HG03066 (cell line): ENCODE data around the gene RNU5D-1.
"Not testable (repeated sequence)": the region's sequence is repeated elsewhere in the genome, so short reads cannot be mapped to it uniquely, and the experiment has no call there.

Source experiments
- ATAC-seq: cut with Tn5 transposase; IDR thresholded peaks from one replicate; pipeline ENCODE4 v1.9.1; 2021; ENCODE audit warnings: low read depth; ENCODE audit not compliant: unreplicated experiment

RNU5D-1 gene

GRCh38 chr1:44705470-44705869 lies 25.5 kb downstream of the RNU5D-1 start:
- ATAC-seq: no peak

DNA sequence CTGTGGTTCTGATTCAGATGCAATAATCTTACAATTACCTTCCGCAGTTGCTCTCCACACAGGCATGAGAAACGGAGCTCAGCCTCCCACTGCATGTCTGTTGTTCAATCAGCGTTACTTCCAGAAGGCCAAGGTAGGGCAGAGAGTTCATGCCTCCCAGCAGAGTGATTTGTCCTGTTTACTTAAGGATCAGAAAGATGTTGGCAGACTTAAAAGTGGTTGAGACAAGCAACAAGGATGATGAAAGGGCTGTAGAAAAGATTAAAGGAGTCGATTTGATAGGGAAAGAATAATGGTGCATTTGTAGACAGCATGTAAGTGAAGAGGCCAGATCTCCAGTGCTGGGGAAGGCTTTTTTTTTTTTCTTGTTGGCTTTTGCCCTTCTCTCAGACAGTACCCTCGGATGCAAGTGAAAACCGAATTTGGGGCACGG lies 29.8 kb downstream of the RNU5D-1 start:
- ATAC-seq: no peak

DNA sequence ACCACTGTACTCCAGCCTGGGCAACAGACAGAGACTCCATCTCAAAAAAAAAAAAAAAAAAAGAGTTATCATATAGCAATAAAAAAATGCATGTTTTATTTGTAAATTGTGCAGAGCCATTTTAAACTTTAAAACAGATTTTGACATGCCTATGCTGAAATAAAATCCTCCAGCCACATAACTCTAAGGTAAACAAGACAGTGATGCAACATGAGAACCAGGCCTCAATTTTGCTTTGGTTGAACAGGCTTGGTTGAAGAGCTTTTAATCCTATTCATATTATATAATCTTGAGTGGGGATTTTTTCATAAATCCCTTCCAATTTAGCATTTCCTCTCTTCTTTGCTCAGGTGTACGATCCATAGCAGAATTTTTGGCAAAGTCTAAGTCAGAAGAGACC lies 30.4 kb downstream of the RNU5D-1 start:
- ATAC-seq: no peak

GRCh38 chr1:44699375-44699774 lies 31.6 kb downstream of the RNU5D-1 start:
- not testable (repeated sequence) for ATAC-seq

GRCh38 chr1:44698138-44698537 lies 32.8 kb downstream of the RNU5D-1 start:
- no peak for ATAC-seq

- no peak for ATAC-seq
These were observed 34.1 kb downstream of the RNU5D-1 start for GRCh38 chr1:44696789-44697345.

- no peak for ATAC-seq
These were observed 34.9 kb downstream of the RNU5D-1 start for GRCh38 chr1:44696101-44696500.

GRCh38 chr1:44695671-44696070 lies 35.3 kb downstream of the RNU5D-1 start:
- ATAC-seq: no peak

DNA sequence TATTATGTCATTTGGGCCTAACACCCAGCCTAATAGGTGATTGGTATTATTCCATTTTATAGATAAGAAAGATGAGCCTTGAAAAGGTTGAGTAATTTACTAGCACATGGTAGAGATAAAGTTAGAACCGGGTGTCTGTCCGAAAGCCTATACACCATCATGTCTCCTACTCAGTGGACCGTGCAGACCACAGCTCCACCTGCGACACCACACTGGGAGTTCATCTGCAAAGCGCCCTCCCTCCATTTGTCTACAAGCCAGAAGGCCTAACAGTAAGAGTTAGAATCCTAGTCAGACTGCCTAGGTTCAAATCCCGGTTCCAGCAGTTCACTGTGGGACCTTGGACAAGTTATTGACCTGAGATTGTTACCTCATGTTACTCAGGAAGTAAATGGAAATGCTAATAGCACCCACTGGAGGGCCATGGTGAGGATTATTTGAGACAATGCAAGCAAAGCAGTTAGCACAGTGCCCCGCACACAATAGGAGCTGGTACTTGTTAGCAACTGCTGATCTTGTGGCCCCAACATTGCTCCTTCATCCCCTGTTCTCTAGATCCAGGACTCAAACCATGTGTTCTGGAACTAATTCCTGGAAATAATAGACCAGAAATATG lies 36.0 kb downstream of the RNU5D-1 start:
- ATAC-seq: peak; percentile 79

DNA sequence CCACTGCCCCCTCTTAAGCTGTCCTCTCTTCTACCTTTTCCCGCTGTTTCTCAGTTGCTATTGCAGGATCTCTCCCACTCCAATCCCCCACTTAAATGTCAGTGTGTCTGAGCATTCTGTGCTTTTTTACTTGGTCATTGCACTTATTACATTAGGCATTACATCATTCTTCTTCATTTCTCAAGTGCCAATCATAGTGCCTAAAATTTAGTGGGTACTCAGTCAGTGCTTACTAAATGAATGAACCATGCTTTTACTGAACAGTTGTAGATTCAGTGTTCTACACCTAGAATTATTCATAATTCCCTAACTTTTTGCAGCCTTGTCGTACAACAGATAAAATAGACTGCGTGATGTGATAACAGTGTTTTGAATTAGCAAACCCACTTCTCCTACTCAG lies 37.1 kb downstream of the RNU5D-1 start:
- no peak for ATAC-seq

GRCh38 chr1:44693159-44693558 lies 37.8 kb downstream of the RNU5D-1 start:
- ATAC-seq: no peak

DNA sequence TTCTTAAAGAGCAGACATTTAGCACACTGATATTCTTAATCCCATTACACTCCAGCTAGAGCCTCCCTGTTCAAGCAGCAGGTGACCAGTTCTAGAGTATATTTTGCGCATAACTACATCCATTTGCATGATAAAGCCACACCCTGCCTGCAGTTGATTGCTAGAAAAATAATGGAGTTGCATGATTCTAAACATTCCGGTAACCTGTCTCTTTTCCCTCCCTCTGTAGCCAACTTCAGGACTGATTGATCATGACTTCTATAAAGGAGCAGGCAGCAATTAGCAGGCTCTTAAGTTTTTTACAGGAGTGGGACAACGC lies 41.6 kb downstream of the RNU5D-1 start:
- no peak for ATAC-seq

GRCh38 chr1:44688760-44689446 lies 42.1 kb downstream of the RNU5D-1 start:
- no peak for ATAC-seq

- no peak for ATAC-seq
These were observed 45.1 kb downstream of the RNU5D-1 start for GRCh38 chr1:44685881-44686280.

- no peak for ATAC-seq
These were observed 45.8 kb downstream of the RNU5D-1 start for GRCh38 chr1:44685218-44685617.

DNA sequence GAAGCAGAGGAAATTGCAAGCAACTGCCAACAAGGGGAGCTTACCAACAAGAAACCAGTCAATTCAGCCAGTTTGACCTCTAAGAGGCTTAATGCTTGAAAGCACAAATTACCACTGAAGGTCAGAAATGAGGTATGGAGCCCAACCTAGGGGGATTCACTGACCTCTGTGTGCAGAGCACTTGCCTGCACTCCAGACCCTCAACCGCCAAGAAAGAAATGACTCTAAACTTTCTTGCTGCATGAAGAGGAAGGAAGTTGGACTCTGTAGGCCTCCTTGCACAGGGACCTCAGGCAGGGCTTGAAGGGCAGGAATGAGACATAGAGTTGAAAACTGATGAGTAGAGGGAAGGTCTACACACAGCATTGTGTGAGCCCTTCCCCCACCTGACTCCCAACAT lies 46.4 kb downstream of the RNU5D-1 start:
- peak; percentile 84 for ATAC-seq

DNA sequence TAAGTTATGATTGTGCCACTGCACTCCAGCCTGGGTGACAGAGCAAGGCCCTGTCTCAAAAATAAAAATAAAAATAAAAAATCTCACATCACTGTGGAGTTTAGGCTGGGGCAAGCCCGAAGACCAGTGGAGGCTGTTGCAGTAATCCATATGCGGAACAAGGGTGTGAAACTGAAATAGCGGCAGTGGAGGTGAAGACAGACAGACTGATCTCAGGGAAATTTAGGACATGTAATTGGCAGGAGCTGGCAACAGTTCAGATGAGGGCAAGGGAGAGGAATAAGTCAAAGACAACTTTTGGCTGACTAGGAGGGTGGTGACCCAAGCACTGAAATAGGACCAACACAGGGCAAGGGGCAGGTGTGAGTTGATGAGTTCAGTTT lies 48.1 kb downstream of the RNU5D-1 start:
- no peak for ATAC-seq

GRCh38 chr1:44681905-44682882 lies 48.8 kb downstream of the RNU5D-1 start:
- no peak for ATAC-seq
